Astrocyte of the cerebellum (primary cell): ENCODE measurements around the gene TSN.

Source experiments
- DNase-seq: peaks from one replicate; pipeline ENCODE4 v3.0.0-alpha.2; 2011; ENCODE audit warnings: low read depth
- H3K4me3 ChIP-seq: 2 replicates; pipeline ENCODE4 v1.5.1; 2011; ENCODE audit warnings: mild to moderate bottlenecking, low read depth, low read length, moderate library complexity
- in situ Hi-C: cut with HindIII; loops from 2 replicates; pipeline ENCODE4 v1.10.0; 2017; ENCODE audit warnings: low sequenced_read_pairs
- TF ChIP-seq, protein P1 (sequence below): IDR thresholded peaks from 2 replicates; pipeline ENCODE4 v1.5.1; 2012; ENCODE audit warnings: low read length, low read depth, moderate library complexity, mild to moderate bottlenecking; ENCODE audit errors: missing control alignments

The TSN gene

DNA sequence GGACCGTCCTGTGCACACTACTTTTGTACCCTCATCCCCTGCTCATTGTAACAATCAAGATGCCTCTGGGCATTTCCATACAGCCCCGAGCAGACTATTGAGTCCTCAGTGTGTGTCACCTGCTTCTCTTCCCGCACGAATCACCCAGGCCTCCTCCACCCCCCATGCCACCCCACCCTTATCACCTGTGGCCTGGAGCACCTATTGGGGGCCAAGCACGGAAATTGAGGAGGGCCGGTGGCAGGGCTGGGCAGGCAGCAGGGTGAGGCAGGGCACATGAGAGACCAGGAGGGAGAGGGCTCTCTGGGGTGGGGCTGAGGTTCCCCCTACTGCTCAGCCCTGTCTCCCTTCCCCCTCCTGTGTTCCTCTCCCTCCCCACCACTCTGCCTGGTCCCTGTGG, 14.5 kb upstream of the TSN start:
- no peak for DNase-seq
- H3K4me3 ChIP-seq: no peak overlapping the region
- TF ChIP-seq, protein P1, sequence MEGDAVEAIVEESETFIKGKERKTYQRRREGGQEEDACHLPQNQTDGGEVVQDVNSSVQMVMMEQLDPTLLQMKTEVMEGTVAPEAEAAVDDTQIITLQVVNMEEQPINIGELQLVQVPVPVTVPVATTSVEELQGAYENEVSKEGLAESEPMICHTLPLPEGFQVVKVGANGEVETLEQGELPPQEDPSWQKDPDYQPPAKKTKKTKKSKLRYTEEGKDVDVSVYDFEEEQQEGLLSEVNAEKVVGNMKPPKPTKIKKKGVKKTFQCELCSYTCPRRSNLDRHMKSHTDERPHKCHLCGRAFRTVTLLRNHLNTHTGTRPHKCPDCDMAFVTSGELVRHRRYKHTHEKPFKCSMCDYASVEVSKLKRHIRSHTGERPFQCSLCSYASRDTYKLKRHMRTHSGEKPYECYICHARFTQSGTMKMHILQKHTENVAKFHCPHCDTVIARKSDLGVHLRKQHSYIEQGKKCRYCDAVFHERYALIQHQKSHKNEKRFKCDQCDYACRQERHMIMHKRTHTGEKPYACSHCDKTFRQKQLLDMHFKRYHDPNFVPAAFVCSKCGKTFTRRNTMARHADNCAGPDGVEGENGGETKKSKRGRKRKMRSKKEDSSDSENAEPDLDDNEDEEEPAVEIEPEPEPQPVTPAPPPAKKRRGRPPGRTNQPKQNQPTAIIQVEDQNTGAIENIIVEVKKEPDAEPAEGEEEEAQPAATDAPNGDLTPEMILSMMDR: no peak
- in situ Hi-C loops: no loop called here

DNA sequence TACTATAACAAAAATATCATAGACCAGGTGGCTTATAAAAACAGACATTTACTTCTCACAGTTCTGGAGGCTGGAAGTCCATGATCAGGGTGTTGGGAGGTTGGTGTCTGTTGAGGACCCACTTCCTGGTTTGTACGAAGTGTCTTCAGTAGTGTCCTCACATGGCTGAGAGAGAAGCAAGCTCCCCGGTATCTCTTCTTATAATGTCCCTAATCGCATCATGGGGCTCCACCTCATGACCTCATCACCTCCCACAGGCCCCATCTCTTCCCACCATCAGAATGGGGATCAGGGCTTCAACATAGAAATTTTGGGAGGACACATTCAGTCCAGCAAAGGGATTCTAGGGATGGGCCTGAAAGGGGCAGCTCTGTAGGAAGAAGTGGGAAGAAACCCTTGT, 14.0 kb upstream of the TSN start:
- in situ Hi-C loops: no loop called here
- DNase-seq: no peak
- TF ChIP-seq, protein P1: no peak
- H3K4me3 ChIP-seq: no peak overlapping the region

DNA sequence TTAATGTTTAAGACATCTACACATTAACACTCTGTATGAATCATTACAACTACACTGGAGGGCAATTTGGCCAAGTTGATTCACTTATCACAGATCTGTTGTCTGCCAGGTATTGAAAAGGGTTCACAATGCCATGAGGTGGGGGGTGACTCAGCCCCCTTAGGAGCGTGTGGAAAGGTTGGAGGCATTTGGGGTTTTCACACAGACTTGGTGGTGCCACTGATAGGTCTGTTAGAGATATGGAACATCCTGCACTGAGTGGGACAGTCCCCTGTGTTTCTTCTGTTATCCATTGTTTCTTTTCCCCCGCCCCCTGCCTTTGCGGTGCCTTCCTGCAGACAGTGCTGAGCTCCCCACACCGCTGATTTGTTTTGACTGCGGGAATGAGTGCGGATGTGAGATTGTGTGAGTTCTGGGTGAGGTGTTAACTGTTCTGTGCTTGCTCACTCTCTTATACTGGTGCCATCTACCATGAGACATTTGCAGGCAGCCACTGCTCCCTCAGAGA, 9.3 kb upstream of the TSN start:
- in situ Hi-C loops: no loop called here
- TF ChIP-seq, protein P1: no peak
- no peak overlapping the region for H3K4me3 ChIP-seq
- DNase-seq: no peak

DNA sequence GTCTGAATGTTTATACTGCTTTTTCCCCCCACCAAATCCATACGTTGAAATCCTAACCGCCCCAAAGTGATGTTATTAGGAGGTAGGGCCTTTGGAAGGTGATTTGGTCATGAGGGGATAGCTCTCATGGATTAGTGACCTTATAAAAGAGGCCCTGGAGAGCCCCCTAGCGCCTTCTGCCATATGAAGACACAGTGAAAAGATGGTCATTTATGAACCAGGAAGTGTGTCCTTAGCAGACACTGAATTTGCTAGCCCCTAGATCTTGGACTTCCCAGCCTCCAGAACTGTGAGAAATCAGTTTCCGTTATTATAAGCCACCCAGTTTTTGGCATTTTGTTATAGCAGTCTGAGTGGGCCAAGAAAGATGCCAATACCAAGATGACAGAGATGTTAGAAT, 7.2 kb upstream of the TSN start:
- TF ChIP-seq, protein P1: peak; percentile 45
- no peak overlapping the region for H3K4me3 ChIP-seq
- peak; percentile 18 for DNase-seq
- in situ Hi-C loops: no loop called here

DNA sequence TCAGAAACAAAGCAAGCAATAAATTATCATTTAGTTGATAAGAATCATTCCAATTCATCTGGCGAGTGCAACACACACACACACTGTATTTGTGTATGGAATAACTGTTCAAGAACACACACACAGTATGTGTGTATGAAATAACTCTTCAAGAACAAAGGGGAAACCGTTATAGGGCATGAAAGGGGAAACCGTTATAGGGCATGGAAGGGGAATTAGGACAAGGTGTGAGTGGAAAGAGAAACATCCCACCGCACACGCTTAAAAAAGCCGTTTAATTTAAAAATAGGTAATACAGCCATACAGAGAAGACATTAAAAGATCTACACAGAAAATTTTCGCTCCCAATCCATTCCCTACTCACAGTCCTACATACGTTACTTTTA, 607 bp upstream of the TSN start:
- no peak for DNase-seq
- H3K4me3 ChIP-seq: peak overlapping the region; percentile 75
- in situ Hi-C loops: no loop called here
- TF ChIP-seq, protein P1: no peak

DNA sequence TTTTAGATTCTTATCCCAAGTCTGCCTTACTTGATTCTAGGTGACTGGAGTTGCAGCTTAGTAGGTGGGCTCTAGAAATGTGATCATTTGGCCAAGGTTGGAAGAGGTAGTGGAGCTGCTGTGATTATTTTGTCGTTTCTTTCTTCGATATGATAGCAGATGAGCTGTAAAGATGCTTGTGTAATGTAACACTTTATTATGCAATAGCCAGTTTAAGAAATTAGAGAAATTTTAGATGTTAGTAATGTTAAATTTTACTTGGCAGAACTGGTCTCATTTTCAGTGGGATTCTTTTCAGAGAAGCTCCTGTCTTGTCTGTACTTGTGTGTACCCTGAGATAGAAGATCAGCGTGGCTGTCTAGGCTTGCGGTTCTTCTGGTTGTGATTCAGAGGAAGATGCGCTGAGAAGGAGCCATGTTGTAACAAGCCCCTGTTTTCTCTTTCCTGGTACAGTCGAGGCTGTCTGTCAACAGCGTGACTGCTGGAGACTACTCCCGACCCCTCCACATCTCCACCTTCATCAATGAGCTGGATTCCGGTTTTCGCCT, 9.3 kb downstream of the TSN start:
- TF ChIP-seq, protein P1: no peak
- in situ Hi-C loops: no loop called here
- no peak overlapping the region for H3K4me3 ChIP-seq
- no peak for DNase-seq
